Osteocyte (in vitro differentiated cells): ENCODE data around the gene NSMCE3. TPM values are rescaled to one million over a fixed set of nuclear protein-coding genes. Genes with fewer than 3 reads are reported as not detected.

Experiments used
- DNase-seq: peaks from one replicate; pipeline ENCODE4 v3.0.0; 2021; ENCODE audit warnings: mixed read lengths; ENCODE audit not compliant: unreplicated experiment; ENCODE audit errors: extremely low spot score
- H3K27ac Mint-ChIP-seq: one replicate; pipeline ENCODE4 v1.8.0; 2021; ENCODE audit warnings: mild to moderate bottlenecking, mixed read lengths; ENCODE audit not compliant: unreplicated experiment
- H3K27me3 Mint-ChIP-seq: one replicate; pipeline ENCODE4 v1.8.0; 2021; ENCODE audit warnings: mixed read lengths; ENCODE audit not compliant: unreplicated experiment
- H3K36me3 Mint-ChIP-seq: one replicate; pipeline ENCODE4 v1.8.0; 2021; ENCODE audit warnings: mixed read lengths; ENCODE audit not compliant: unreplicated experiment
- H3K4me1 Mint-ChIP-seq: one replicate; pipeline ENCODE4 v1.8.0; 2021; ENCODE audit warnings: mixed read lengths; ENCODE audit not compliant: unreplicated experiment
- H3K4me3 Mint-ChIP-seq: one replicate; pipeline ENCODE4 v1.8.0; 2021; ENCODE audit warnings: mild to moderate bottlenecking, moderate library complexity, mixed read lengths; ENCODE audit not compliant: unreplicated experiment
- H3K9me3 Mint-ChIP-seq: one replicate; pipeline ENCODE4 v1.8.0; 2021; ENCODE audit warnings: mixed read lengths; ENCODE audit not compliant: unreplicated experiment
- CTCF ChIP-seq: fragments of 200-600 bp; sonication (generic); IDR thresholded peaks from 2 replicates; pipeline ENCODE4 v1.5.0; 2021; ENCODE audit warnings: antibody characterized with exemption, mild to moderate bottlenecking, moderate library complexity
- total RNA-seq: library from RNA; stranded (reverse); gene quantifications from 2 replicates; pipeline ENCODE4 v1.2.1, GENCODE V29; 2021

Gene NSMCE3
- total RNA-seq, 1 donor from 2014 or later = 9.9 TPM

GRCh38 chr15:29263289-29263688 lies 6.3 kb downstream of the NSMCE3 start:
- Mint-ChIP-seq H3K4me1 (peaks cover 14% of the 10 kb centered on the region), H3K36me3 (no peaks in the 10 kb centered on the region), H3K4me3 (no peak overlapping the region), H3K9me3 (no peaks in the 10 kb centered on the region), H3K27me3 (no peaks in the 10 kb centered on the region), H3K27ac (no peak overlapping the region)
- no peak for TF ChIP-seq CTCF
- peak; percentile 57 for DNase-seq

- DNase-seq = peak; percentile 44
- no peaks in the 10 kb centered on the region for H3K9me3 Mint-ChIP-seq
- no peak overlapping the region for H3K27ac Mint-ChIP-seq
- no peak for TF ChIP-seq CTCF
- H3K4me1 Mint-ChIP-seq = peaks cover 10% of the 10 kb centered on the region
- no peak overlapping the region for H3K4me3 Mint-ChIP-seq
- no peaks in the 10 kb centered on the region for H3K27me3 Mint-ChIP-seq
- no peaks in the 10 kb centered on the region for H3K36me3 Mint-ChIP-seq
These were observed 6.9 kb downstream of the NSMCE3 start for GRCh38 chr15:29262738-29263137.

- no peak overlapping the region for H3K4me3 Mint-ChIP-seq
- H3K27ac Mint-ChIP-seq = no peak overlapping the region
- no peaks in the 10 kb centered on the region for H3K27me3 Mint-ChIP-seq
- no peak for TF ChIP-seq CTCF
- H3K9me3 Mint-ChIP-seq = no peaks in the 10 kb centered on the region
- peak; percentile 17 for DNase-seq
- H3K36me3 Mint-ChIP-seq = no peaks in the 10 kb centered on the region
- H3K4me1 Mint-ChIP-seq = no peaks in the 10 kb centered on the region
These were observed 8.7 kb downstream of the NSMCE3 start for GRCh38 chr15:29260896-29261295.

- DNase-seq = peak; percentile 32
- no peaks in the 10 kb centered on the region for H3K4me1 Mint-ChIP-seq
- no peak overlapping the region for H3K4me3 Mint-ChIP-seq
- H3K36me3 Mint-ChIP-seq = no peaks in the 10 kb centered on the region
- H3K27me3 Mint-ChIP-seq = no peaks in the 10 kb centered on the region
- H3K9me3 Mint-ChIP-seq = no peaks in the 10 kb centered on the region
- TF ChIP-seq CTCF = no peak
- H3K27ac Mint-ChIP-seq = no peak overlapping the region
These were observed 10.4 kb downstream of the NSMCE3 start for GRCh38 chr15:29259233-29259632.

- Mint-ChIP-seq H3K4me1 (no peaks in the 10 kb centered on the region), H3K4me3 (no peak overlapping the region), H3K9me3 (peaks cover 3% of the 10 kb centered on the region), H3K27ac (no peak overlapping the region), H3K27me3 (no peaks in the 10 kb centered on the region), H3K36me3 (no peaks in the 10 kb centered on the region)
- TF ChIP-seq CTCF = no peak
- DNase-seq = no peak
These were observed 17.4 kb downstream of the NSMCE3 start for GRCh38 chr15:29252234-29252633.
